Posterior cingulate gyrus (tissue), 11 donors: ENCODE data around the gene HOXC12.

ENCODE experiments used
- DNase-seq, 10 donors: peaks; one replicate each; pipeline versions ENCODE4 v3.0.0 to v3.0.0-alpha.2; 2020 to 2021; ENCODE audit warnings: mixed read lengths in 3 of 10
- intact Hi-C: fragments of 100-400 bp; cut with DNase I; formaldehyde crosslinking; loops from one replicate; pipeline ENCODE4 v1.15.1; 2023

The HOXC12 gene

GRCh38 chr12:53954694-53955035, at the start of gene HOXC12:
TSS of gene HOXC12 (plus strand) at chr12:53954903. CDS start at chr12:53954930, 27 bp downstream.
- intact Hi-C loops = no loop called here
- DNase-seq = no peak

GRCh38 chr12:53907103-53907502, 47.6 kb upstream of the HOXC12 start:
- intact Hi-C loops = no loop called here

GRCh38 chr12:53916788-53917655, 37.7 kb upstream of the HOXC12 start:
- intact Hi-C loops = no loop called here
- no peak for DNase-seq

More at GRCh38 chr12:53907103-53907502, 47.6 kb upstream of the HOXC12 start:
- no peak for DNase-seq

GRCh38 chr12:53924521-53925405, 29.9 kb upstream of the HOXC12 start:
- DNase-seq = no peak
- intact Hi-C loops = no loop called here

GRCh38 chr12:53927220-53928029, 27.3 kb upstream of the HOXC12 start:
- intact Hi-C loops = no loop called here
- DNase-seq = no peak

- no peak for DNase-seq
- intact Hi-C loops = no loop called here
Observed at GRCh38 chr12:53928054-53928835, 26.5 kb upstream of the HOXC12 start.

GRCh38 chr12:53929527-53929926, 25.2 kb upstream of the HOXC12 start:
- intact Hi-C loops = no loop called here
- no peak for DNase-seq

GRCh38 chr12:53930591-53931255, 24.0 kb upstream of the HOXC12 start:
- intact Hi-C loops = no loop called here
- no peak for DNase-seq

- intact Hi-C loops = no loop called here
- DNase-seq = no peak
Observed at GRCh38 chr12:53931844-53932581, 22.7 kb upstream of the HOXC12 start.

- intact Hi-C loops = no loop called here
- no peak for DNase-seq
Observed at GRCh38 chr12:53932915-53933314, 21.8 kb upstream of the HOXC12 start.

- intact Hi-C loops = no loop called here
Observed at GRCh38 chr12:53935383-53936341, 19.0 kb upstream of the HOXC12 start.

GRCh38 chr12:53937099-53937498, 17.6 kb upstream of the HOXC12 start:
- intact Hi-C loops = no loop called here
- DNase-seq = no peak

More at GRCh38 chr12:53935383-53936341, 19.0 kb upstream of the HOXC12 start:
- DNase-seq = no peak

GRCh38 chr12:53937596-53938325, 16.9 kb upstream of the HOXC12 start:
- intact Hi-C loops = no loop called here
- DNase-seq = no peak

- intact Hi-C loops = no loop called here
- no peak for DNase-seq
Observed at GRCh38 chr12:53938326-53939140, 16.2 kb upstream of the HOXC12 start, which contains the start of gene HOXC13. TSS of gene HOXC13 (plus strand) at chr12:53938831. CDS start at chr12:53938907, 76 bp downstream.

GRCh38 chr12:53939141-53940108, 15.3 kb upstream of the HOXC12 start:
- DNase-seq = no peak
- intact Hi-C loops = no loop called here
